ENCODE measurements around the gene SMCO2. TPM values are rescaled to one million over a fixed set of nuclear protein-coding genes. Genes with fewer than 3 reads are reported as not detected.
A peak's percentile ranks its signal among the peaks of the same experiment; 100 is the strongest.

SMCO2 gene
- total RNA-seq, 1 experiment from 2014 or later: 0.20 TPM

- no CpG with 5 or more reads among the region's 9 CpGs for WGBS (ENCODE audit: extremely low coverage, insufficient read length, low lambda C conversion rate)
- H3K27ac ChIP-seq (ENCODE audit: insufficient read length, low read depth, low read length): no peak overlapping the region
- no peak overlapping the region for H2BK120ac ChIP-seq (ENCODE audit: low read depth, low read length, poor library complexity, severe bottlenecking)
- no peaks in the 10 kb centered on the region for H3K79me1 ChIP-seq (ENCODE audit: insufficient read depth, low read depth, low read length, poor library complexity, severe bottlenecking)
- no peak overlapping the region for H3K14ac ChIP-seq (ENCODE audit: insufficient read depth, low read length)
- H2BK12ac ChIP-seq (ENCODE audit: insufficient read length, low read depth, low read length): no peak overlapping the region
- TF ChIP-seq, protein P1, sequence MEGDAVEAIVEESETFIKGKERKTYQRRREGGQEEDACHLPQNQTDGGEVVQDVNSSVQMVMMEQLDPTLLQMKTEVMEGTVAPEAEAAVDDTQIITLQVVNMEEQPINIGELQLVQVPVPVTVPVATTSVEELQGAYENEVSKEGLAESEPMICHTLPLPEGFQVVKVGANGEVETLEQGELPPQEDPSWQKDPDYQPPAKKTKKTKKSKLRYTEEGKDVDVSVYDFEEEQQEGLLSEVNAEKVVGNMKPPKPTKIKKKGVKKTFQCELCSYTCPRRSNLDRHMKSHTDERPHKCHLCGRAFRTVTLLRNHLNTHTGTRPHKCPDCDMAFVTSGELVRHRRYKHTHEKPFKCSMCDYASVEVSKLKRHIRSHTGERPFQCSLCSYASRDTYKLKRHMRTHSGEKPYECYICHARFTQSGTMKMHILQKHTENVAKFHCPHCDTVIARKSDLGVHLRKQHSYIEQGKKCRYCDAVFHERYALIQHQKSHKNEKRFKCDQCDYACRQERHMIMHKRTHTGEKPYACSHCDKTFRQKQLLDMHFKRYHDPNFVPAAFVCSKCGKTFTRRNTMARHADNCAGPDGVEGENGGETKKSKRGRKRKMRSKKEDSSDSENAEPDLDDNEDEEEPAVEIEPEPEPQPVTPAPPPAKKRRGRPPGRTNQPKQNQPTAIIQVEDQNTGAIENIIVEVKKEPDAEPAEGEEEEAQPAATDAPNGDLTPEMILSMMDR (conservative IDR thresholded peaks at IDR 0.05): no peak
- no peak for DNase-seq
- H3K9ac ChIP-seq (ENCODE audit: extremely low read depth, insufficient read length, low read length): no peak overlapping the region
- Mint-ChIP-seq H3K27me3 (ENCODE audit: low read depth) (peaks cover 1% of the 10 kb centered on the region; the same call in 1 of the 2 replicates), H3K36me3 (ENCODE audit: insufficient read depth in 1 of 3, low read depth in 3 of 3) (peaks cover 4 to 7% (median 4%) of the 10 kb centered on the region in 3 experiments; a peak in 4 of 7 replicates), H3K9me3 (peaks cover 0 to 3% of the 10 kb centered on the region in 2 experiments; a peak in 1 of 5 replicates), H3K4me1 (peaks cover 24 to 33% of the 10 kb centered on the region in 2 experiments), H3K4me3 (no peak overlapping the region), H3K27ac (peak overlapping the region in 1 of 3 experiments; percentile 11; a peak in 1 of 7 replicates)
- H2BK15ac ChIP-seq (ENCODE audit: low read depth, low read length): no peak overlapping the region
- no peaks in the 10 kb centered on the region for H3K9me3 ChIP-seq (ENCODE audit: control insufficient read depth, low read depth, low read length)
- no peak overlapping the region for H2BK5ac ChIP-seq (ENCODE audit: insufficient read length, low read length)
- H3T11ph ChIP-seq (ENCODE audit: low read length): no peak overlapping the region
- no peak overlapping the region for H4K91ac ChIP-seq (ENCODE audit: insufficient read length, low read depth, low read length)
- H3K4ac ChIP-seq (ENCODE audit: low read depth, low read length): no peak overlapping the region
- no peaks in the 10 kb centered on the region; the same call in 1 of the 2 replicates for H3K4me1 ChIP-seq (ENCODE audit: insufficient read depth, low read length)
- H3K79me2 ChIP-seq (ENCODE audit: insufficient read depth, low read length): no peaks in the 10 kb centered on the region
- H2BK20ac ChIP-seq (ENCODE audit: low read depth, low read length, poor library complexity, severe bottlenecking): no peak overlapping the region
- H3K23ac ChIP-seq (ENCODE audit: insufficient read length, low read depth, low read length): no peak overlapping the region
- H3K4me2 ChIP-seq (ENCODE audit: insufficient read depth, insufficient read length, low read length): no peak overlapping the region
- H3K23me2 ChIP-seq (ENCODE audit: insufficient read length, low read depth, low read length, poor library complexity, severe bottlenecking): no peaks in the 10 kb centered on the region
- H4K20me1 ChIP-seq (ENCODE audit: control insufficient read depth, insufficient read depth, insufficient read length): no peaks in the 10 kb centered on the region
- no peak overlapping the region for H2AFZ ChIP-seq (ENCODE audit: low read length)
- H4K8ac ChIP-seq (replicated peaks; ENCODE audit: insufficient read length, low read depth, low read length): no peak overlapping the region
- no peak overlapping the region for H2AK5ac ChIP-seq (ENCODE audit: insufficient read length, low read length)
- no peak overlapping the region for H3K56ac ChIP-seq (ENCODE audit: insufficient read length, low read depth, low read length)
- H3K27me3 ChIP-seq (ENCODE audit: insufficient read depth, low read length): no peaks in the 10 kb centered on the region
- no peak overlapping the region for H3K18ac ChIP-seq (ENCODE audit: insufficient read length, low read depth, low read length)
- H4K5ac ChIP-seq (ENCODE audit: insufficient read length, low read depth, low read length): no peak overlapping the region
Observed at GRCh38 chr12:27545665-27546064, 99.1 kb downstream of the SMCO2 start.
